HG03378 (cell line): Measurements from ENCODE around the gene ZNF337.
"Not testable (repeated sequence)": the region's sequence is repeated elsewhere in the genome, so short reads cannot be mapped to it uniquely, and the experiment has no call there.

Experiments
- ATAC-seq: cut with Tn5 transposase; IDR thresholded peaks from one replicate; pipeline ENCODE4 v1.9.1; 2021; ENCODE audit warnings: mild to moderate bottlenecking, moderate library complexity; ENCODE audit not compliant: unreplicated experiment

ZNF337 gene

DNA sequence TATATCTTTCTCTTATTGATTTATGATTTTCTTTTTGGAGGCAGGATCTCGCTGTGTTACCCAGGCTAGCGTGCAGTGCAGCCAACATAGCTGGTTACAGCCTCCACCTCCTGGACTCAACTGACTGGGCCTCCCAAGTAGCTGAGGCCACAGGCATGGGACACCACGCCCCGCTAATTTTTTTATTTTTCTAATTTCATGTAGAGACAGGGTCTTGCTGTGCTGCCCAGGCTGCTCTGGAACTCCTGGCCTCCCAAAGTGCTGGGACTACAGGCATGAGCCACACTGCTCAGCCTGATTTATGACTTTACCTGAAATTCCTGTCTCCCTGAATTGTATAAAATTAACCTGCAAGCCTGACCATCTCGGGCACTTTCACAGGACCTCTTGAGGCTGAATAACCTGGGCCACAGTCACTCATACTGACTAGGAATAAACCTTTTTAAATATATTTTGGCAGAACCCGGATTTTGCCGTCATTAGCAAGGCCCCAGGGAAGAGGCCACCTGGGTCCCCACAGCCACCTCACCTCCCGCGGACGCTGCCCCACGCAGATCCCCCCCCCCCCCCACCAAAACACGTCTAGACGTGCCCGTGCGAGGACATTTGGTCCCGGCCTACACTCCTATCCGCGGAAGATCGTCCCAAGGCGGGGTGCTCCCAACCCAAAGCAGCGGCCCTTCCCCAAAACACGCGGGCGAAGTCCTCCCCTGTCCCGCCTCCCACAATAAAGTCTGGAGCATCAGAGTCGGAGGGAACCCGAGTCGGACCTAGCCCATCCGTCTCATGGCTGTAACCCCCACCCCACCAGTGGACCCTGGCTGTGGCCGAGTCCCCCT, 902 bp downstream of the ZNF337 start:
- no peak for ATAC-seq

DNA sequence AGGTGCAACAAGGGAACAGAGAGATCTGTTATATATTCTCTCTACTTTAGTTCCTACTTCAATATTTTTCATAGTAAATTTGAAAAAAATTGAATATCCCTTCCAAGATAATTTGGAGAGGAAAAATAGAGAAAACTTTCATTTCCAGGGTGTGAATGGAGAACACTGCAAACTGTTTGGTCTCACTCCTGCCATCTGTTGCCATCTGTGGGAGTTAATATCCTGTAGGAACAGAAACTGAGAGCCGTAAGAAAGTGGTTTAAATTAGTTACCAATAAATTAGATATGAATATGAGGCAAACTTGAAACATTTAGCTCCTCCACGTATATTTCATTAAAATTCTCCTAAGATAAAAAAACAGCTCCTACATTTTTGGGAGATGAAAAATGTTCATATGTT, 4.2 kb downstream of the ZNF337 start:
- ATAC-seq: peak; percentile 36

DNA sequence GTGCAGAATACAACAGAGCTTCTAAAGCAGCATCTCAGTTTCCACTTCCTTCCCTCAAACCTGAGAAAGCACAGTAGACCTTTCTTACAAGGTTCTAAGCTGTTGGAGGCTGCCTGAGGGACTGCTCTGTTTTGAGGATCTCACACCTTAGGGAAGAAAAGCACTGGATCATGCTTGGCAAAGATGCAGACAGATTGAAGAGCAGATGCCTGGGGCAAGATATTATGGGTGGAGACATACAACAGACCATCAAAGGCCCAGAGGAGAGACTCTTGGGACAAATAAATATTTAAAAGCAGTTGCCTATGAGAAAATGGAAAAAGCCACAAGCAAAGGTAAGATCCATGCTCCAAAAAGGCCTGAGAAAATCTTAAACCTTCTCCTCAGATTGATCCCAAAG, 6.2 kb downstream of the ZNF337 start:
- ATAC-seq: no peak

DNA sequence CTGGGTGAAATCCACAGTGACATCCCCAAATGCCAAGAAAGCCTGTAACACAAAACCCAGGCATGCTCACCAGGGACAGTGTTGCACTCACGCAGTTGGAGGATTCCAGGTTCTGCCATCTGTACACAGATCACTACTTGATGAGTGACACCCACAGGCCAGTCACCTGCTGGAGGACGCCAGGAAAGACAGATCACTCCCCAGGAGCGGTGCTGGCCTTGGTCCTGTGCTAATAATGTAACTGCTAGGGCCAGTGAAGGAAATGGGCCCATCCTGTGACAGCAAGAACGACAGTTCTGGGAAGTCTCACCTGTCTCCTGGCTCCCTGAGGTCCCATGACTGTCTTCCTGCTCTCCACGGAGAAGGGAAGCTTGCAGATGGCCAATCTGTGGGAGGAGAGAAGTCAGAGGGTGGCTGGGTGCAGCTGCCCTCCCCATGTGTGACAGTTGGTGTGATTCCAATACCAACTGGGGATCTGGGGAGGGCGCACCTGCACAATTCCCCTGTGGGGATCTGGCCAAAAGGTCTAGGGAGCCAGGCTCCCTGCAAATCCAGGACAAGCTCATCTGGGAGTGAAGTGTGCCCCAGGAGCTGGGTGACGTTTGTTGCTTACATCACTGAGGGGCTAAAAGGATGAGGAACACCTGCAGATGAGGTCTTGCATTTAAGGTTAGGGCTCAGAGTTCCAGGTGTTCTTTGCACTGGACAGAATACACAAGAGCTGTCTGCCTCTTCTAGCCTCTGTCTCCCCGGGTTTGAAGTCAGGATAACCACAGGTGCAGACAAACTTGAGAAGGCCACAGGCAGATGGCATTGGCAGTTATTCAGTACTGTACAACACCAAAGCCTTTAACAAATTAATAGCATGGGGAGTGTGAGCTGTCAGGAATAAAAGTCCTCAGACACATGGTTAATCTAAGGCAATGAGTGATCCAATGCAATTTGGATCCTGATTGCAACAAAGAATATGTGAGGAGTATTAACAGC, 10.3 kb downstream of the ZNF337 start:
- peak; percentile 10 for ATAC-seq

DNA sequence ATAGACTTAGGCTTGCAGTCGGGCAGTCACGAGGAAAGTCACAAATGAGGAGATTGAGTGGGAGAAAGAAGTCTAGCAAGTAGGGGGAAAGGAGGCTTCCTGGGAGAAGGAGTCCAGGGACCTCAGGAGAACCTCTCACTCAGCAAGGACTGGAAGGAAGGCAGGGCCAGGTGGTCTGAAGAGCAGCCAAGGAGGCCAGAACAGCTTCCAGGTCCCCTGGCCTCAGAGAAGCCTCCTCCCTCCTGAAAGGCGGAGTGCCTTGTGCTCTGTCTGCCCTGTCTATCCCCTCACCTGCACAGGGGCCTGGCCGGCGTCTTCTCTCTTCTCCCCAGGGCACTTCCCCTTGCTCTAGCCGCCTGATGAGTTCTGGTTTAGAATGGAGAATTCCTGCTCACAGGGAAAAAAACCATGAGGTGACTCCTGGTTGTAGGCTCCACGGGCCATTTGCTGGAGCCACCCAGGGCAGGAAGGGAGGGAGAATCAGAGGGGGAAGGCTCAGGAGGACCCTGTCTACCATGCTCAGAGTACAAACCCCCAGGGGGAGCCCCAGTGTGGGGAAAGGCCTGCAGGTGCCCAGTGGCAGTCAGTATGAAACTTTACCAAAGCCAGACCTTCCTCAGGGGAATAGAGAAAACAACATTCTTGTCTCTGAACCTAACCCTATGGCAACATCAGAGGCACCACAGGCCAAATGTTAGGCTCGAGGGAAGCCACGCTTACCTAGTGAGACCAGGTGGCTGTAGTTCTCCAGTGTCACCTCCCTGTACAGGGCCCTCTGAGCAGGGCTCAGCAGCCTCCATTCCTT, 11.2 kb downstream of the ZNF337 start:
- ATAC-seq: peak; percentile 97

DNA sequence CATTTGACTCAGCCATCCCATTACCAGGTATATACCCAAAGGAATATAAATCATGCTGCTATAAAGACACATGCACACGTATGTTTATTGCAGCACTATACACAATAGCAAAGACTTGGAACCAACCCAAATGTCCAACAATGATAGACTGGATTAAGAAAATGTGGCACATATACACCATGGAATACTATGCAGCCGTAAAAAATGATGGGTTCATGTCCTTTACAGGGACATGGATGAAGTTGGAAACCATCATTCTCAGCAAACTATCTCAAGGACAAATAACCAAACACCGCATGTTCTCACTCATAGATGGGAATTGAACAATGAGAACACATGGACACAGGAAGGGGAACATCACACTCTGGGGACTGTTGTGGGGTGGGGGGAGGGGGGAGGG, 12.8 kb downstream of the ZNF337 start:
- not testable (repeated sequence) for ATAC-seq

DNA sequence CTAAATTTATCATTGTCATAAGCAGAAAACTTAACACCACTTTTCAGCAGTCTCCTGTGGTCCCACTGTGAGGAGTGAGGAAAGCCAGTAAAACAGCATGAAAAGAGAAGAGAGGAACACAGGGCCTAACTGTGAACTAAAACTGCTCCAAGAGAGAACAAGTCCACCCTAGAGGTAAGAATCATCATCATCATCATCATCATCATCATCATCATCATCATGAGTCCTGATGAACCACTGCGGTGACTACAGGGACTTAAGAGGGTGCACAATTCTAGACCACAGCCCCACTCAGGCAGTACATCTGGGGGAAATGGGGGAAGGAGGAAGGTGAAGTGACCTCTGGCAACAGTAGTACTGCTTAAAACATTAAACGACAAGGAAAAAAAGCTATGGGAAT, 13.6 kb downstream of the ZNF337 start:
- ATAC-seq: no peak

DNA sequence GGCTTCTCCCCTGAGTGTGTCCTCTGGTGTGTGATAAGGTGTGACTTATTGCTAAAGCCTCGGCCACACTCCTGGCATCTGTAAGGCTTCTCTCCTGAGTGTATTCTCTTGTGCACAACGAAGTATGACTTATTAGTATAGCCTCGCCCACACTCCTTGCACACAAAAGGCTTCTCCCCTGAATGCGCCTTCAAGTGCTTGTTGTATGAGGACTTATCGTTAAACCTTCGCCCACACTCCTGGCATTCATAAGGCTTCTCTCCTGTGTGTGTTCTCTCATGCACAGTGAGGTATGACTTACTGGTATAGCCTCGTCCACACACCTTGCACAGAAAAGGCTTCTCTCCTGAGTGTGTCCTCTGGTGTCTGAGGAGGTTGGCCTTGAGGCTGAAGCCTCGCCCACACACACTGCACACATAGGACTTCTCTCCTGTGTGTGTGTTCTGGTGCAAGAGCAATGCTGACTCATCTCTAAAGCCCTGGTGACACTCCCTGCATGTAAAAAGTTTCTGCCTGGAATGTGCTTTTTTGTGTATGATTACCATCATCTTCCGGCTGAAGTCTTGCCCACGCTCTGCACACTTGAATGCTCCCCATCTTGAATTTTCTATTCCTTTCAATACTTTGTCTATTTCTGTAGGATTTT, 20.4 kb downstream of the ZNF337 start:
- peak; percentile 49 for ATAC-seq

DNA sequence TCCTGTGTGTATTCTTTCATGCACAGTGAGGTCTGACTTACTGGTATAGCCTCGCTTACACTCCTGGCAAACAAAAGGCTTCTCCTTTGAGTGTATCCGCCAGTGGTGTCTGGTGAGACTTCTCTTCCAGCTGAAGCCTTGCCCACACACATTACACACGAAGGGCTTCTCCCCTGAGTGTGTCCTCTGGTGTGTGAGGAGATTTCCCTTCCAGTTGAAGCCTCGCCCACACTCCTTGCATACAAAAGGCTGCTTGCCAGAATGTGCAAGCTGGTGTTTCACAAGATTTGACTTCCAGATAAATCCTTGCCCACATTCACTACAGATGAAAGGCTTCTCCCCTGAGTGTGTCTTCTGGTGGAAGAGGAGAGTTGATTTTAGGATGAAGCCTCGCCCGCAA, 21.5 kb downstream of the ZNF337 start:
- no peak for ATAC-seq

DNA sequence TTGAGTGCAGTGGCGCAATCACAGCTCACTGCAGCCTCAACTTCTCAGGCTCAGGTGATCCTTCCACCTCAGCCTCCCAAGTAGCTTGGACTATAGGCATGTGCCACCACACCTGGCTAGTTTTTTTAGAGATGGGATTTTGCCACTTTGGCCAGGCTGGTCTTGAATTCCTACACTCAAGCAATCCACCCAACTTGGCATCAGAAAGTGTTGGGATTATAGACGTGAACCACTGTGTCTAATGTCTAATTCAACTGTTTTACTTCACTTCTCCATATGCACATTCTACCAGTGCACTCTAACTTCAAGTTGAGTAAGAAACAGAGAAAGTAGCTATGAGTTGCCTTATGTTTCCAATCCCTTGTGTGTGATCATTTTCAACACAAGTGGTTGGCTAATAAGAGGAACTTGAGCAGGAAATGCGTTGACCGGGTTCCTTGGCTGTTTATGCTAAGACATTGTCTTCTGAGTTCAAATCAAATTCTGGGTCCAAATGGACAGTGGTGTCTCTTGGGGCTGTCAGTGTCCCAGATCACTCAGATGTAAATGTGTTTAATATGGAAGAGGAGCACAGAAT, 23.9 kb downstream of the ZNF337 start:
- no peak for ATAC-seq

DNA sequence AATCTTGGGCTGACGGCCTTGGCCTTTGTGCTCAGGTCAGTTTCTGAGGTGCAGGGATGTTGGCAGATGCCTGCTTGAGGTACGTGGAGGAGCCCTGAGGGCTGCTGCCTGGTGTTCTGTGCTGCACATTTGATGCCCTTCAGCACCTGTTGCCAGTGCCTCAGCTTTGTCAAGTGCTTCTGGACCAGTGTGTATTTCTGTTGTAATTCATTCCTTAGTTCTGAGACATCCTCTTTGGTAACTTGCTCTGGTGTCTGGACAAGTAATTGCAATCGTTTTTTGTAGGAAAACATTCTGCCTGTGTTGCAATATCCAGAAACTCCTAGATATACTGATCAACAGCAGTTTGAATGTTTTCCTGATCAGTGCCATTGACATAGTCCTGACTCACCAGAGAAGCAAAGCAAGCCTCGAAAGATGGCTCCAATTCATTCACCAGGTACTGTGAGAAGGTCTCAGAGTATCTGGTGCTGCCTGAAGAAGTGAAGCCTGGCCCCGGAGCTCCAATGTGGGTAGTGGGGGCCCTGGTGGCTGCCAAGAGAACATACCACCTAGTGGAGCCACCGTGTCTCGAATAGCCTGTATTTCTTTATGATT, 26.7 kb downstream of the ZNF337 start:
- ATAC-seq: no peak

DNA sequence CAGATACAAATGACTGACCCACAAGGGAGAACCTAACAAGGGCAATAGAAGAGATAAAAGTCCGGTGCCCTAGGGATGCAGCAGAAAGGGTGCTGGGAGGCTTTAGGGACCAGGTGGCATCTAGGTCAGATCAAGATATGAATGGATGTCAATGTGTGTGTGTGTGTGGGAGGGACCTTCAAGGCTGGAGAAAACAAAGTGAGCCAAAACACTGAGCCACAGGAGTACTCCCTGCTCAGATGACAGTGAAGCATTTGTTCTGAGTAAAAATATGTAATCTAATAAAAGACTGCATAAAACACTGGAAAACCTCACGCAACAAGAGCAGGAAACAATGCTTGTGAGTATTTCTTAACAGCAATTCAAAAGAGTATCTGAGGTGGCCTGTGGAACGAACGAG, 28.2 kb downstream of the ZNF337 start:
- no peak for ATAC-seq

DNA sequence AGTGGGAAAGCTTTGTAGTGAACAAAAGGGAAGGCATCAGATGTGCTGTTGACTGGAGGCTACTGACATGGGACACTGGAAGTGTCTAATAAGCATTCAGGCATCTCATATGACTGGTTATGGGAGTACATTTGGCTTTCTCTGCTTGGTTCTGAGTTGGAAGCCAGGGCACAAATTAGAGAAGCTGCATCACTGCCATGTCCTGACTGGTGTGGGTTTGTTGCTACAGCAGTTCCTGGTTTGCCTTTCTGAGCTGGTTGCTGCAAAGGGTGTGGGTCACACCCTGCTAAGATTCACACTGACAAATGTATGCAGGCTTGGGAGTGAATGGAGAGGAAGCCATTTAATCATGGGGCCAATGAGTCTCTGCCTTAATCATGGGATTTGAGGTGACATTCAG, 36.7 kb downstream of the ZNF337 start:
- ATAC-seq: no peak

DNA sequence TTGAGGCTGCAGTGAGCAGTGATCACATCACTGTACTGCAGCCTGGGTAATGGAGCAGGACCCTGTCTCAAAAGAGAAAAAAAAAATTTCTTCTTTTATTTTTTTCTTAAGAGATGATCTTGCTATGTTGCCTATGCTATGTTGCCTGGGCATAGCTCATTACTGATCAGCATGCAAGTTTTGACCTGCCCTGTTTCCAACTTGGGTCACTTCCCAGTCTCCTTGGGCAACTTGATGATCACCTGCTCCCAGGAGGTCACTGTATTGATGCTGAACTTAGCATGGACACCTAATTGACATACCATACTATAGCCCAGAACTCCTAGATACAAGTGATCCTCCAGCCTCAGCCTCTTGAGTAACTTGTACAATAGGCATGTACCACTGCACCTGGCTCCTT, 42.2 kb downstream of the ZNF337 start:
- no peak for ATAC-seq

DNA sequence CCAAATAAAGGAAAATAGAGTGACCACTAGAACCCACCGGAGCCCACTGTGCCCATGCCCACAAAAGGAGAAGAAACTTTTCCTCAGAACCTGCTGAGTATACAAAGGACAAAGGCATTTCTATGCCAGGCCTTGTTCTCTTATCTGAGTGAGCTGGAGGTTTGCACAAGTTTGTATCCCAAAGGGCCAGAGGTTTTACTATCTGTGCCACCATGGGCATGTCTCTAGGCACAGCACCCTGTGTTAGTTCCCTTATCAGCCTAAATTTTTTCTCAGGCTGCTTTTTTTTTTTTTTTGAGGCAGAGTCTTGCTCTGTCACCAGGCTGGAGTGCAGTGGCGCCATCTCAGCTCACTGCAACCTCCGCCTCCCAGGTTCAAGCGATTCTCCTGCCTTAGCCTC, 43.8 kb downstream of the ZNF337 start:
- not testable (repeated sequence) for ATAC-seq

DNA sequence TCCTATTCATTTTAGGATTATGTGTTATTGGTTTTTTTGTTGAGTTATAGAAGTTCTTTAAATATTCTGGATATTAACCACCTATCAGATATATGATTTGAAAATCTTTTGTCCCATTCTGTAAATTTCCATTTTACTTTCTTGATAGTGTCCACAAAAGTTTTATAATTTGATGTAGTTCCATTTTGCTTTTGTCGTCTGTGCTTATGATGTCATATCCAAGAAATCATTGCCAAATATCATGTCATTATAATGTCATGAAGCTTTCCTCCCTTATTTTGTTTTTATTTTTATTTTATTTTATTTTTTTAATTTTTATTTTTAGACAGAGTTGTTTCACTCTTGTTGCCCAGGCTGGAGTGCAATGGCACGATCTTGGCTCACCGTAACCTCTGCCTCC, 51.8 kb downstream of the ZNF337 start:
- no peak for ATAC-seq

DNA sequence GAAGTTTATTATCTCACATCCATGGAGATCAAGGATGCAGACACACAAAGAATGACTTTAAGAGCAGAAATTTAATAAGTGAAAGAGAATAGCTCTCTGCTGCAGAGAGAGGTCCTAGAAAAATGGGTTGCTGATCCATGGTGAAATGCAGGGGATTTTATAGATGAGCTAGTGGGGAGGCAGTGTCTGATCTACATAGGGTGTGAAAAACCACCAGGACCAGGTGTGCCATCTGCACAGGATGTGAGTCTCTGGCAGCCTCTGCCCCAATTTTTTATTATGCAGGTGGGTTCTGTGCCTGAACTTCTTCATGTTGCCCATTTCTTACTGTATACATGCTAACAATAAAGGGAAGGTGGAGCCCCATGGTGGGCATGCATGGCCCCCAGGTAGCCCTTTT, 52.9 kb downstream of the ZNF337 start:
- ATAC-seq: no peak

DNA sequence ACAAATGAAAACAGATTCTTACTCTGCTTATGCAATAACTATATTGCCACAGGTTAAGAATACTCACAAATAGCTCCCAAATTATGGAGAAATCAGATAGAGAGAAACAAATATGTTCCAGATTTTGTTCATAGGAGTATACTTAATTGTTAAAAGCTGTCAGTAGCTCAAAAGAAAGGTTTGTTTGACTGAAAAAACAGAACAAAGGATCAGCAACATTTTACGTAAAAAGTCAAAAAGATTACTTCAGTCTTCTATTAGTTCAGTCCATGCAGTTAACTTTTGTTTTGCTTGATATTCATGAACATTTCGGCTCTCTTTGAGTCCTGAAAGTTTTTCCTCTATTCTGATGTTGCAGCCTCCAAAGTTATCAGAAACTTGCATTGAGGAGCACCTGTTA, 59.4 kb downstream of the ZNF337 start:
- ATAC-seq: no peak

DNA sequence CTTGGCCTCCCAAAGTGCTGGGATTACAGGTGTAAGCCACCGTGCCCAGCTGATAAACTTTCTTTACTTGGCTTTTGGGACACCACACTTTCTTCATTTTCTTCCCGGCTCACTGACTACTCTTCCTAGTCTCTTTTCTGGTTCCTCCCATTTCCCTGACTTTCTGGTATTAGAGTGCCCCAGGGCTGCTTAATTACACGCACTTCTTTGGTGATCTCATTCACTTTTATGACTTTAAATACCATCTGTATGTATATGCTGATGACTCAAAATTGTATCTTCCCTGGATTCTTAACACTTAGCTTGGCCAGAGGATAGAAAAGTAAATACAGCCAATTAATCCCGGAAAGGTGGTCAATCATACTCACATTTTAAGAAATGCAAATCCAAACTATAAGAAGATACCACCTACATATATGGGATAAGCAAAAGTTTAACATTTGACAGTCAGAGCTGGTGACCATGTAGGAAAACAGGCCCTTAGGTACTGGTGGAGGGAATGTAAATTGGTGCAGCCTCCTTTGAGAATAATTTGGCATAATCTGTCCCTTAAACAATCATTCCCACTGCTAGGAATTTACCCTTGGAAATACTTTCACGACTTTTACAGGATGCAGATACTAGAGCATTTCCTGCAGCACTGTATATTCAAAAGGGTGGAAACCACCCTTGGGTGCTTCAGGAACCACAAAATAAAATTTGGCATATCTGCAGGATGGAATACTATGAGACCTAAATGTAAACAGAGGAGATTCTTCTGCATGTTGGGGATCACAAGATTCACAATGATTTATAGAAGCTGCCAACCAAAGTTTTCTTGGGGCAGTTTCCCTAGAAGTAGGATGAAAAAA, 63.5 kb downstream of the ZNF337 start:
- ATAC-seq: no peak
